ENCODE results near the gene TXNRD2. TPM values are rescaled to one million over a fixed set of nuclear protein-coding genes. Genes with fewer than 3 reads are reported as not detected.
A peak's percentile ranks its signal among the peaks of the same experiment; 100 is the strongest.

TXNRD2 gene
- total RNA-seq, 1 experiment from 2014 or later = 22.9 TPM

DNA sequence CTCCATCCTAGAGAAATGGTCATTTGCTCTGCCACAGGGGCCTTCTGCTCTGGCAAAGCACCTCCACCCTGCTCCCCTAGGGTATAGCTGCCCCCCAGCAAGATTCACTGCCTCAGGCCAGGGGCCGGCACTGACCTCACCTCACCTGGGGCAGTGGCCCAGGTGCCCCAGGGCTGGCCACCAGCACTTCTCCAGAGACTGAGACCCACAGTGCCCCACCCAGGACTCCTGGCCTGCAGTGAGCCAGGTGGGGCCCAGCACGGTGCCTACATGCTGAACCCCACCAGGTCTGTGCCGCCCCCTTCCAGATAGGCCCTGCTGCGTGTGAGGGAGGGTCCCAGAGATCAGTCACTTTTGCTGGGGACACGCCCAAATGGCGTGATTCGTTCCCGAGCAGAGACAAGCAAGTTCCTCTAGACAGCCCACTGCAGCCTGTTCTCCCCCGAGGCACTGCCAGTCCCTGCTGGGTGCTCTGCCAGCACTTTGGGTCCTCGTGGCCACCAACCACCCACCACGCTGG, 97.7 kb downstream of the TXNRD2 start:
- H3K4me3 Mint-ChIP-seq = no peak overlapping the region
- Histone ChIP-seq H4K5ac (ENCODE audit: insufficient read length, low read depth, low read length) (no peak overlapping the region), H3K56ac (ENCODE audit: insufficient read length, low read depth, low read length) (no peak overlapping the region), H2BK20ac (ENCODE audit: low read depth, low read length, poor library complexity, severe bottlenecking) (no peak overlapping the region), H2BK15ac (ENCODE audit: low read depth, low read length) (no peak overlapping the region), H3K23me2 (ENCODE audit: insufficient read length, low read depth, low read length, poor library complexity, severe bottlenecking) (no peaks in the 10 kb centered on the region), H3K27me3 (ENCODE audit: insufficient read depth, low read length) (no peaks in the 10 kb centered on the region), H2BK120ac (ENCODE audit: low read depth, low read length, poor library complexity, severe bottlenecking) (no peak overlapping the region), H3K4me1 (ENCODE audit: insufficient read depth, low read length) (no peaks in the 10 kb centered on the region), H2AFZ (ENCODE audit: low read length) (no peak overlapping the region), H3T11ph (ENCODE audit: low read length) (no peak overlapping the region), H4K91ac (ENCODE audit: insufficient read length, low read depth, low read length) (no peak overlapping the region), H2BK5ac (ENCODE audit: insufficient read length, low read length) (no peak overlapping the region), H3K18ac (ENCODE audit: insufficient read length, low read depth, low read length) (no peak overlapping the region), H3K79me2 (ENCODE audit: insufficient read depth, low read length) (no peaks in the 10 kb centered on the region), H4K20me1 (ENCODE audit: control insufficient read depth, insufficient read depth, insufficient read length) (no peaks in the 10 kb centered on the region), H2AK5ac (ENCODE audit: insufficient read length, low read length) (no peak overlapping the region), H2BK12ac (ENCODE audit: insufficient read length, low read depth, low read length) (no peak overlapping the region), H3K9me3 (ENCODE audit: control insufficient read depth, low read depth, low read length) (no peaks in the 10 kb centered on the region), H3K9ac (ENCODE audit: extremely low read depth, insufficient read length, low read length) (no peak overlapping the region), H3K14ac (ENCODE audit: insufficient read depth, low read length) (no peak overlapping the region; the same call in 1 of the 2 replicates), H3K27ac (ENCODE audit: insufficient read length, low read depth, low read length) (no peak overlapping the region), H4K8ac (replicated peaks; ENCODE audit: insufficient read length, low read depth, low read length) (no peak overlapping the region), H3K4ac (ENCODE audit: low read depth, low read length) (no peak overlapping the region), H3K23ac (ENCODE audit: insufficient read length, low read depth, low read length) (no peak overlapping the region), H3K4me2 (ENCODE audit: insufficient read depth, insufficient read length, low read length) (no peak overlapping the region), H3K79me1 (ENCODE audit: insufficient read depth, low read depth, low read length, poor library complexity, severe bottlenecking) (no peaks in the 10 kb centered on the region)
- no peaks in the 10 kb centered on the region; a peak in 1 of 5 replicates for H3K9me3 Mint-ChIP-seq
- peaks cover 10 to 18% (median 12%) of the 10 kb centered on the region in 3 experiments; a peak in 5 of 7 replicates for H3K36me3 Mint-ChIP-seq (ENCODE audit: insufficient read depth in 1 of 3, low read depth in 3 of 3)
- no peaks in the 10 kb centered on the region for H3K27me3 Mint-ChIP-seq (ENCODE audit: low read depth)
- no peak for DNase-seq
- TF ChIP-seq, protein P1, sequence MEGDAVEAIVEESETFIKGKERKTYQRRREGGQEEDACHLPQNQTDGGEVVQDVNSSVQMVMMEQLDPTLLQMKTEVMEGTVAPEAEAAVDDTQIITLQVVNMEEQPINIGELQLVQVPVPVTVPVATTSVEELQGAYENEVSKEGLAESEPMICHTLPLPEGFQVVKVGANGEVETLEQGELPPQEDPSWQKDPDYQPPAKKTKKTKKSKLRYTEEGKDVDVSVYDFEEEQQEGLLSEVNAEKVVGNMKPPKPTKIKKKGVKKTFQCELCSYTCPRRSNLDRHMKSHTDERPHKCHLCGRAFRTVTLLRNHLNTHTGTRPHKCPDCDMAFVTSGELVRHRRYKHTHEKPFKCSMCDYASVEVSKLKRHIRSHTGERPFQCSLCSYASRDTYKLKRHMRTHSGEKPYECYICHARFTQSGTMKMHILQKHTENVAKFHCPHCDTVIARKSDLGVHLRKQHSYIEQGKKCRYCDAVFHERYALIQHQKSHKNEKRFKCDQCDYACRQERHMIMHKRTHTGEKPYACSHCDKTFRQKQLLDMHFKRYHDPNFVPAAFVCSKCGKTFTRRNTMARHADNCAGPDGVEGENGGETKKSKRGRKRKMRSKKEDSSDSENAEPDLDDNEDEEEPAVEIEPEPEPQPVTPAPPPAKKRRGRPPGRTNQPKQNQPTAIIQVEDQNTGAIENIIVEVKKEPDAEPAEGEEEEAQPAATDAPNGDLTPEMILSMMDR (conservative IDR thresholded peaks at IDR 0.05) = no peak
- H3K4me1 Mint-ChIP-seq = peaks cover 10 to 15% of the 10 kb centered on the region in 2 experiments
- WGBS (ENCODE audit: extremely low coverage, insufficient read length, low lambda C conversion rate) = no CpG with 5 or more reads among the region's 11 CpGs
- H3K27ac Mint-ChIP-seq = 0 out of 7 replicates have a peak overlapping the region, but pooled peaks of 2 of the 3 experiments have one; percentile 15 to 70
